Sigmoid colon (tissue), 4 donors: ENCODE data around the gene C10orf62.

ENCODE experiments used
- EP300 ChIP-seq, 4 donors: sonication (generic); formaldehyde crosslinking; IDR thresholded peaks; one replicate each; pipeline ENCODE4 v1.6.1; 2017; ENCODE audit warnings: antibody characterized with exemption in 4 of 4
- POLR2A ChIP-seq, 2 donors: fragments of 450-650 bp; IDR thresholded peaks; one replicate each; pipeline ENCODE4 v1.6.1; 2016; ENCODE audit warnings: antibody characterized with exemption in 2 of 2, mild to moderate bottlenecking in 2 of 2, moderate library complexity in 2 of 2
- POLR2AphosphoS5 ChIP-seq, 4 donors: sonication (generic); formaldehyde crosslinking; IDR thresholded peaks; one replicate each; pipeline ENCODE4 v1.6.1; 2017; ENCODE audit warnings: antibody characterized with exemption in 4 of 4
- TF ChIP-seq, protein P1 (sequence below), 4 experiments: fragments of 450-650 bp in 3 of 4; fragments of 200-600 bp in 1 of 4; IDR thresholded peaks; one replicate each; pipeline ENCODE4 v1.5.1; 2016 to 2019; ENCODE audit warnings: antibody characterized with exemption in 4 of 4, mild to moderate bottlenecking in 3 of 4, moderate library complexity in 2 of 4

DNA sequence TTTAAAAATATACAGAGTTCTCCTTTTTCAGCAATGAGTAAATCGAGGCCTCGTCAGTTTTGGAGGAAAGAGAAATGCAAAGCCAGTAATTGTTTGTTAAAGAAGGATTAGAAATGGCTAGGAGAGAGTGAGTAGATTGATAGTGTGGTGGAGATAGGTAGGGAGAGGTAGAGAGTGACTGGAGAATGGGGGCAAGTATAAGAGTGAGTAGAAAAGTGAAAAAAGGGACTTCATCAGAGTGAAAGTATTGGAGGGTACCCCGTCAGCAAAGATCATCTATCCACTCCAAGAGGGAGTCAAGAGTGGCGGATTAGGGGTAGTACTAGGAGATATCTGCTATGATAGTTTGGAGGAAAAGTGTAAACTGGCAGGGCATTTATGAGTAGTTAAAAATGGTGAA, 26.2 kb upstream of the C10orf62 start:
- TF ChIP-seq, protein P1, sequence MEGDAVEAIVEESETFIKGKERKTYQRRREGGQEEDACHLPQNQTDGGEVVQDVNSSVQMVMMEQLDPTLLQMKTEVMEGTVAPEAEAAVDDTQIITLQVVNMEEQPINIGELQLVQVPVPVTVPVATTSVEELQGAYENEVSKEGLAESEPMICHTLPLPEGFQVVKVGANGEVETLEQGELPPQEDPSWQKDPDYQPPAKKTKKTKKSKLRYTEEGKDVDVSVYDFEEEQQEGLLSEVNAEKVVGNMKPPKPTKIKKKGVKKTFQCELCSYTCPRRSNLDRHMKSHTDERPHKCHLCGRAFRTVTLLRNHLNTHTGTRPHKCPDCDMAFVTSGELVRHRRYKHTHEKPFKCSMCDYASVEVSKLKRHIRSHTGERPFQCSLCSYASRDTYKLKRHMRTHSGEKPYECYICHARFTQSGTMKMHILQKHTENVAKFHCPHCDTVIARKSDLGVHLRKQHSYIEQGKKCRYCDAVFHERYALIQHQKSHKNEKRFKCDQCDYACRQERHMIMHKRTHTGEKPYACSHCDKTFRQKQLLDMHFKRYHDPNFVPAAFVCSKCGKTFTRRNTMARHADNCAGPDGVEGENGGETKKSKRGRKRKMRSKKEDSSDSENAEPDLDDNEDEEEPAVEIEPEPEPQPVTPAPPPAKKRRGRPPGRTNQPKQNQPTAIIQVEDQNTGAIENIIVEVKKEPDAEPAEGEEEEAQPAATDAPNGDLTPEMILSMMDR (IDR thresholded peaks at IDR 0.05) = no peak
- no peak for TF ChIP-seq POLR2A (IDR thresholded peaks at IDR 0.05)
- no peak for TF ChIP-seq POLR2AphosphoS5 (IDR thresholded peaks at IDR 0.05)
- TF ChIP-seq EP300 (IDR thresholded peaks at IDR 0.05) = no peak
